ENCODE results near the gene BPIFB2. TPM values are rescaled to one million over a fixed set of nuclear protein-coding genes. Genes with fewer than 3 reads are reported as not detected.

BPIFB2 gene, protein sequence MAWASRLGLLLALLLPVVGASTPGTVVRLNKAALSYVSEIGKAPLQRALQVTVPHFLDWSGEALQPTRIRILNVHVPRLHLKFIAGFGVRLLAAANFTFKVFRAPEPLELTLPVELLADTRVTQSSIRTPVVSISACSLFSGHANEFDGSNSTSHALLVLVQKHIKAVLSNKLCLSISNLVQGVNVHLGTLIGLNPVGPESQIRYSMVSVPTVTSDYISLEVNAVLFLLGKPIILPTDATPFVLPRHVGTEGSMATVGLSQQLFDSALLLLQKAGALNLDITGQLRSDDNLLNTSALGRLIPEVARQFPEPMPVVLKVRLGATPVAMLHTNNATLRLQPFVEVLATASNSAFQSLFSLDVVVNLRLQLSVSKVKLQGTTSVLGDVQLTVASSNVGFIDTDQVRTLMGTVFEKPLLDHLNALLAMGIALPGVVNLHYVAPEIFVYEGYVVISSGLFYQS
- total RNA-seq, result not detected
- long read RNA-seq, result 0 reads

DNA sequence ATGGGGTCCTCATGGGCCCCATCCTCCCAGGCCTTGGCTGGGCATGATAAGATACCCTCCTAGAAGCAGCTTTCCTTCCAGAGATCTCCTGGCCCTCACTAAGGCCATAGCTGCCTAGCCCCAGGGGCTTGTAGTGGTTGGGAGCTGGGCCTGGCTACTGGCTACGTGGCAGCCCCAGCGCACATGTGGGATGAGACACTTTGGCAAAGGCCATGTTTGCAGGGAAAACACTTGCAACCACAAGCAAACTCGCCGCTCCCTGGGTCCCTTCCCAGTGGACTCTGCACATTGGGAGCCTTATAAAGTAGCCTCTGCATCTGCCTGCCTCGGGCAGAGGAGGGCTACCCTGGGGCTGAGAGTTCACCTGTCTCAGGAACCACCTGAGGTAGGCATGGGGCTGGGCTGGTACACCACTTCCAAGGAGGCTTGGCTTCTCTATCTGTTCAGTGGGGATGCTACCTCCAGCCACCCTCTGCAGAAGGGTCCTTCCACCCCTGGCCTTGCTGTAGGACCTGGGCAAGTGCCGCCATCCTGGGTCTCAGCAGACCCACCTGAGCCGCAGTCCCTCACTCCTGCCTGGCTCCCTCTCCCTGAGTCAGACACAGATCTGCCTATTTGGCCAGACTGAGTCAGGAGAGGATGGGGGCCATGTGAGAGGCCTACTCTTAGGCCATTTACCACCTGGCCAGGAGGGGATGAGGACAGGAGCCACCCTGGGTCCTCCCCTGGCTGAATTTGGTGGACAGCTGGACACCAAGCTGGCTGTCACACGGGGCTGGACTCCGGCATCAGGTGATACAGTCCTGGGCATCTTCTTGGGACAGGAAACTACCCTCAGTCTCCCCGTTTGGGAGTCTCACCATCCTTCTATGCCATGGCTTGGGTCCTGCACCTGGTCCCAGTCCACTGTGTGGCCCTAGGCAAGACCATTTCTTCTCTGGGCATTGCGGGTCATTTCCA lies at the start of gene BPIFB2:
BPIFB2 (plus strand) TSS at position 329 of the 960 bp plus-strand sequence. CDS start 871 bp downstream, outside the sequence.
- DNase-seq (no peak), ATAC-seq (no peak)
- Histone ChIP-seq H3K36me3 (no peaks in the 10 kb centered on the region), H3K9me3 (peaks cover 5% of the 10 kb centered on the region), H3K27ac (no peak within 1 kb of the TSS), H3K4me3 (no peak within 1 kb of the TSS), H3K27me3 (no peaks in the 10 kb centered on the region), H3K4me1 (no peaks in the 10 kb centered on the region)
- TF ChIP-seq, protein P1, sequence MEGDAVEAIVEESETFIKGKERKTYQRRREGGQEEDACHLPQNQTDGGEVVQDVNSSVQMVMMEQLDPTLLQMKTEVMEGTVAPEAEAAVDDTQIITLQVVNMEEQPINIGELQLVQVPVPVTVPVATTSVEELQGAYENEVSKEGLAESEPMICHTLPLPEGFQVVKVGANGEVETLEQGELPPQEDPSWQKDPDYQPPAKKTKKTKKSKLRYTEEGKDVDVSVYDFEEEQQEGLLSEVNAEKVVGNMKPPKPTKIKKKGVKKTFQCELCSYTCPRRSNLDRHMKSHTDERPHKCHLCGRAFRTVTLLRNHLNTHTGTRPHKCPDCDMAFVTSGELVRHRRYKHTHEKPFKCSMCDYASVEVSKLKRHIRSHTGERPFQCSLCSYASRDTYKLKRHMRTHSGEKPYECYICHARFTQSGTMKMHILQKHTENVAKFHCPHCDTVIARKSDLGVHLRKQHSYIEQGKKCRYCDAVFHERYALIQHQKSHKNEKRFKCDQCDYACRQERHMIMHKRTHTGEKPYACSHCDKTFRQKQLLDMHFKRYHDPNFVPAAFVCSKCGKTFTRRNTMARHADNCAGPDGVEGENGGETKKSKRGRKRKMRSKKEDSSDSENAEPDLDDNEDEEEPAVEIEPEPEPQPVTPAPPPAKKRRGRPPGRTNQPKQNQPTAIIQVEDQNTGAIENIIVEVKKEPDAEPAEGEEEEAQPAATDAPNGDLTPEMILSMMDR (IDR thresholded peaks at IDR 0.05), result no peak
- intact Hi-C loops (cut with DNase I), result no loop called here

DNA sequence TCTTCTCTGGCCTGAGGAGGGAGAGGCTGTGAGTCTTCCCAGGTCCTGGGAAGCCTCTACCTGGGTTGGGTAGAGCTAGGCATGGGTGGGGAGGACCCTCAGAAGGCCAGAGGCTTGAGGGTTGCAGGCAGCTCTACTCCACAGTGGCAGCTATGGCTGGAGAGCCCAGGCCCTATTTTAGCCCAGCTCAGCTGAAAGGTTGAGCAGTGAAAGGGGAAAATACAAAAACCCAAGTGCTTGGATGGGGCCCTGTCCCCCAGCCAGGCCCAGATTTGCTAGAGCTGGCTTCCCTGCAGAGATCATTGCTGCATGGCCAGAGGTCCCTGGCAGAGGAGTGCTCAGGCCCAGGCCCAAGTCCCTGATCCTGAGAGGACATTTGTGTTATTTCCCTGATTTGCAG lies 48.9 kb upstream of the BPIFB2 start:
- intact Hi-C loops (cut with DNase I), result no loop called here
- peaks cover 12% of the 10 kb centered on the region for H3K9me3 ChIP-seq
- no peak for DNase-seq
- H3K27me3 ChIP-seq, result no peaks in the 10 kb centered on the region
- no peaks in the 10 kb centered on the region for H3K36me3 ChIP-seq
- no peak overlapping the region for H3K27ac ChIP-seq
- H3K4me3 ChIP-seq, result no peak overlapping the region
- TF ChIP-seq, protein P1 (IDR thresholded peaks at IDR 0.05), result no peak
- no peaks in the 10 kb centered on the region for H3K4me1 ChIP-seq
- ATAC-seq, result no peak

DNA sequence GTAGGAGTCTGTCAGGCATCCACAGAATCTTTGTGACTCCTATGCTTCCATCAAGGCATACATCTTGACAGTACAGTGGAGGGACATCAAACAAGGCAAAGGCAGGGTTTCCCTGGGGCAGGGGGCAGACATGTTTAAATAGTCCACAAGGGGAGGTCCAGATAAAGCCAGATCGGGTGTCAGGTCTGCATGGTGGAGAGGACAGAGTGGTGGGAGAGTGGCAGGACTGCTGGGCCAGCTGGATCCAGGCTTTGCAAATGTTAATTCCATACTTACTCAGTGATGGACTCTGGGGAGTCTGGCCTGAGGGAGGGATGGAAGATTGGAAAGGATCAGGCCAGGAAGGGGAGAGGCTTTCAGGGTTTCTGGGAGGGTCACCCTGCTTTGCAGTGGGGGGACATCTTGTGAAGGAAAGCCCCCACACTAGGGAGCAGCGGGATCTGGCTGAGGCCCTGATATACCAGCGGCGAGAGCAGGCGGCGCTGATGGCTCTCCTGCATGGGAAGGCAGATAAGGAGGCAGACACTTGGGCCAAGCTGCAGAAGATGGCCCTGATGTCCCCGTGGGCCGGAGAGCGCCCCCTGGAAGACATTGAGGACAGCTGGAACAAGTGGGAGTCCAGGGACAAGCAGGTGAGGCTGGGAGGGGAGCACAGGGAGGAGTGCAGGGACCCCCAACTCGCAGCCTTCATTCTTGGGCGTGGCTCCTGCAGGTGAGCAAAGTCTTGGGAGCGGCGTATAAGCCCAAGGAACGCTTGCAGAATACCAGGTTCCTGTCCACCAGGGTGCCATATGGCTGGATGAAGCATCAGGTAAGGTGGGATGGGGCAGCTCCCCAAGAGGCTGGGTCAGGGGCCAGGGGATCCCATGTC lies 47.9 kb upstream of the BPIFB2 start:
- DNase-seq, result peak; percentile 51
- Histone ChIP-seq H3K27ac (no peak overlapping the region), H3K4me3 (no peak overlapping the region), H3K9me3 (peaks cover 12% of the 10 kb centered on the region), H3K36me3 (no peaks in the 10 kb centered on the region), H3K4me1 (no peaks in the 10 kb centered on the region), H3K27me3 (no peaks in the 10 kb centered on the region)
- TF ChIP-seq, protein P1 (IDR thresholded peaks at IDR 0.05), result no peak
- no peak for ATAC-seq
- intact Hi-C loops (cut with DNase I), result no loop called here

DNA sequence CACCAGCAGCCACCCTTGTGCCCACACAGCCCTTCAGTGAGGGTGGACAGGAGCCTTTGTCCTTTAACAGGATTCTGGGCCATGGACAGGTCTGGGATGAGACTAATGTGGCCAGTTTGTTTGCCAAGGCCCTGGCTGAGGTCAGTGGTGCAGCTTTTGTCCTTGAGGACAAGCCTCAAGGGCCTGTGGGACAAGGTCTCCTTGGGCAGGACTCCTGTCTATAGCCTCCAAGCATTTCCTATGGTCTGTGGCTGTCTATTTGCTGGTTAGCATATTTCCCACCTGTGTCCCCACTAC lies 47.3 kb upstream of the BPIFB2 start:
- Histone ChIP-seq H3K4me1 (no peaks in the 10 kb centered on the region), H3K27me3 (no peaks in the 10 kb centered on the region), H3K27ac (no peak overlapping the region), H3K36me3 (no peaks in the 10 kb centered on the region), H3K9me3 (peaks cover 12% of the 10 kb centered on the region), H3K4me3 (no peak overlapping the region)
- intact Hi-C loops (cut with DNase I), result no loop called here
- no peak for DNase-seq
- TF ChIP-seq, protein P1 (IDR thresholded peaks at IDR 0.05), result no peak
- no peak for ATAC-seq
